ENCODE data around the gene TIPIN. TPM values are rescaled to one million over a fixed set of nuclear protein-coding genes. Genes with fewer than 3 reads are reported as not detected.
"Not testable (repeated sequence)": the region's sequence is repeated elsewhere in the genome, so short reads cannot be mapped to it uniquely, and the experiment has no call there.

TIPIN gene, protein sequence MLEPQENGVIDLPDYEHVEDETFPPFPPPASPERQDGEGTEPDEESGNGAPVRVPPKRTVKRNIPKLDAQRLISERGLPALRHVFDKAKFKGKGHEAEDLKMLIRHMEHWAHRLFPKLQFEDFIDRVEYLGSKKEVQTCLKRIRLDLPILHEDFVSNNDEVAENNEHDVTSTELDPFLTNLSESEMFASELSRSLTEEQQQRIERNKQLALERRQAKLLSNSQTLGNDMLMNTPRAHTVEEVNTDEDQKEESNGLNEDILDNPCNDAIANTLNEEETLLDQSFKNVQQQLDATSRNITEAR
- total RNA-seq (2014; rRNA removed; shearing (Covaris generic)): 8.9 and 11.3 TPM in 2 replicates

- peak; percentile 98 for DNase-seq (ENCODE audit: low spot score)
Observed at GRCh38 chr15:66356359-66357236, at the start of gene TIPIN. Gene TIPIN, minus strand, starts transcription at chr15:66356685. Its CDS starts 3,738 bp downstream, at chr15:66352947.

DNA sequence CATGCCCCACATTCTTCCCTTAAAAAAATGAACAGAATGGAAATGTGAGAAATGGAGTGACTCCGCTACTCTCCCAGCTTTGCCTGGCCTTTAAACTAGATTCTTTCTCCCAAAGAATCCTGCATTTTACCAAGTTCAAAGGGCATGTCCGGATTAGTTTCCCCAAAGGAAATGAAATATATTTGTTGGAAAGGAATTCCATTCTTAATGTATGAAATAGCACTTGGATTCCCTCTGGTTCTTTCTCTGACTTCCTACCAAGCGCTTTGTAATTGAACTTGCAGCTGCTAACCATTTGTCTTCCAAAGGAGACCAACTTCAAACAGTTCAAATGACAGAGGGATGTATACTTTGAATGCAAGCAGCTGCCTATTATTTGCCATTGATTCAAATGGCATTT is 49.1 kb upstream of the TIPIN start:
- DNase-seq (ENCODE audit: low spot score): no peak

- DNase-seq (ENCODE audit: low spot score): no peak
Observed at GRCh38 chr15:66405007-66405406, 48.5 kb upstream of the TIPIN start.

DNA sequence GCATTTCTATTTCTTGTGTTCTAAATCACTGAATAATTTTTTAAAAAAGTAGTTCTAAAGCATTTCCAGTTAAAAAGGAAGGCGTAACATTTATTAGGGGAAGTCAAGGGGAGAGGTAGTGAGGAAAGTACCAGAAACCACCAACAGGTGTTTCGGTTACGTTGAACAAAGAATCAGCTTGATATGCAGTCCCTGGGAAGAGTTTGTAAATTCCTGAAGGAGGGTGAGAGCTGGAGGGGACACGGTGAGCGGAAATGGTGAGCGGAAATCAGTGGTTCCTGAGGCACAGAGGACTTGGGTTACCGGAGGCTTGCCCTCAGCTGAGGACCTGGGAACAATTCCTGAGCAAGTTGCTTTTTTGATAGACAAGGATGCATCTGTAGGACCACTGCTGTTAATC is 48.0 kb upstream of the TIPIN start:
- no peak for DNase-seq (ENCODE audit: low spot score)

GRCh38 chr15:66404122-66404521 is 47.6 kb upstream of the TIPIN start:
- no peak for DNase-seq (ENCODE audit: low spot score)

GRCh38 chr15:66403323-66403722 is 46.8 kb upstream of the TIPIN start:
- no peak for DNase-seq (ENCODE audit: low spot score)

DNA sequence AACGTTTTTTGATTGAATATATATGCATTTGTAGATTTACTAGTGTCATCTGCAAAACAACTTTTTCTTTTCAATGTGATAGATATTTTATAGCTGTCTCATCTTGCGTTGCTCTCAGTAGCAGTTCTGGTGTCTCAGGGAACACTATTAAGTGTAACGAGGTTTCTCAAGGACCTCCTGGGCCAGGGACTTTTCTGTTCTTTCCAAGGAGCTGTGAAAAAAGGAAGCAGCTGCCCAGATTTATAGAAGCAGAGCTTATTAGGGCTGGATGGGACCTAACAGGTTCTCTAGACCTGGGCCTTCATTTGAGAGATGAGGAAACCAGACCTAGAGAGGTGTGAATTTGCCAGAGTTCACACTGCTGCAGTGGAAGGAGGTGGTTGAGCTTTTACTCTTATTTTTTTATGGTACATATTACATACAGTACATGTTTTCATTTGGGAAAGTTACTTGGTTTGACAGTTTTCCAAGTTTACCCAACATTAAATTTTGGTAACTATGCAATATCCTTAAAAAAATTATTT is 46.3 kb upstream of the TIPIN start:
- DNase-seq (ENCODE audit: low spot score): no peak

DNA sequence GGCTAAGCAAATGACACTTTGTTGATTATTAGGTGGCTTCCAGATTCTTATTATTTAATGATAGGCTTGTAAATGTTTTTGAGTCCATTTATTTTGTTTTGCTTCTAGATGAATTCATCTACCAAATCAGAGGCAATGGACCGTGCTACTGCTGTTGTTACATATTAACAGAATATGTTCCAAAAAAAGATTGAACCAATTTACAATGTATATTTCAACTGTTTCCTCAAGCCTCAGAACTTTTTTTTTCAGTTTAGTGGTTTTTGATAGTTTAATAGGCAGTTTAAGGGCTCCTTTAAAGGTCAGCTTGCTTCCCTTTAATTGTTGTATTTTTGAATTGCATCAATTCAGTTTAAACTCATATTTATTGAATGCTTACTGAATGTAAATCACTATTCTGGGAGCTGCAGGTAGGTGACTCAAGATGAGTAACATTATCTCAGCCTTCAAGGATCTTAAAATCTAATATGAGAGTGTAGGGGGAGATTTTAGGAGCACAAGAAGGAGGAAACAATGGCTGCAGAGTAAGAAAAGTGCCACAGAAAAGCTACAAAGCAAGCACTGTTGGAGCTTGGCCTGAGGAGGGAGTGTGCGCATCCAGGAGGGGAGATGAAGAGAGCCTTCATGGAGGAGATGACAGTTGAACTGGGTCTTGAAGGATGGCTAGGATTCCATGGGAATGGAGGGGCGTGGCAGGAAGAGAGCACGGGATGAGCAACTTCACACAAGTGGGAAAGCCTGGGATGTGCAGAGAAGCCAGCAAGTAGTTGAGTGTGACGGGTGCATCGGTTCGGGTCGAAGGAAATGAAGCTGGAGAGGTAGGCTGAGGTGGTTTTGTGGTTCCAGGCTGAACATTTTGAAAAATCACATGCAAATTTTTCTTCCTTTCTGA is 44.9 kb upstream of the TIPIN start:
- no peak for DNase-seq (ENCODE audit: low spot score)

- DNase-seq (ENCODE audit: low spot score): no peak
Observed at GRCh38 chr15:66400351-66400774, 43.9 kb upstream of the TIPIN start.

DNA sequence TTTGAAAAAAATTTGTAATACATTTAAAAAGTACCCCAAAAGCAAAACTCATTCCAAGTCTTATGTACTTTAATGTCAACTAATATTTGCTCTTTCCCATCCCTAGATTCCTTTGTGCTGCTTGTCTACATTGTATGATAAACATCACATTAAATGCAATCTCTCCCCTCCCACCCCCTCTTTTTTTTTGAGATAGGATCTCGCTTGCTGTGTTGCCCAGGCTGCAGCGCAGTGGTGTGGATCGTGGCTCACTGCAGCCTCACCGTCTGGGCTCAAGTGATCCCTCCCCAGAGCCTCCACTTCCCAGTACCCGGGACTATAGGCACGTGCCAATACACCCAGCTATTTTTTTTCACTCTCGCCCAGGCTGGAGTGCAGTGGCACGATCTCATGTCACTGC is 42.8 kb upstream of the TIPIN start:
- DNase-seq (ENCODE audit: low spot score): no peak

DNA sequence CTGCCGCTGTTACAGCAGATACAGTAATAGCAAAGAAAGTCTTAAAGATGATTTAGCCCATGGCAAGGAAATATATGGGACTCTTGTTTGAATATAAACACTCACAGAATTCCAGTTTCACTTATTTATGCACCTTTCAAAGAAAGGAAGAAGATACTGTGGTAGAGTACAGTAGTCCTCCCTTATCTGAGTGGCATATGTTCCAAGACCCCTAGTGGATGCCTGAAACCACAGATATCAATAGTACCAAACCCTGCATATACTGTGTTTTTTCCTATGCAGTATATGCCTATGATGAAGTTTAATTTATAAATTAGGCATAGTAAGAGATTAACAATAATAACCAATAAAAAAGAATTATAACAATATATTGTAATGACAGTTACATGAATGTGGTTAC is 38.4 kb upstream of the TIPIN start:
- no peak for DNase-seq (ENCODE audit: low spot score)

GRCh38 chr15:66394472-66394871 is 38.0 kb upstream of the TIPIN start:
- no peak for DNase-seq (ENCODE audit: low spot score)

GRCh38 chr15:66393037-66393436 is 36.6 kb upstream of the TIPIN start:
- DNase-seq (ENCODE audit: low spot score): not testable (repeated sequence)

- peak; percentile 3 for DNase-seq (ENCODE audit: low spot score)
Observed at GRCh38 chr15:66390678-66391077, 34.2 kb upstream of the TIPIN start.

GRCh38 chr15:66389859-66390381 is 33.4 kb upstream of the TIPIN start:
- DNase-seq (ENCODE audit: low spot score): peak; percentile 4

DNA sequence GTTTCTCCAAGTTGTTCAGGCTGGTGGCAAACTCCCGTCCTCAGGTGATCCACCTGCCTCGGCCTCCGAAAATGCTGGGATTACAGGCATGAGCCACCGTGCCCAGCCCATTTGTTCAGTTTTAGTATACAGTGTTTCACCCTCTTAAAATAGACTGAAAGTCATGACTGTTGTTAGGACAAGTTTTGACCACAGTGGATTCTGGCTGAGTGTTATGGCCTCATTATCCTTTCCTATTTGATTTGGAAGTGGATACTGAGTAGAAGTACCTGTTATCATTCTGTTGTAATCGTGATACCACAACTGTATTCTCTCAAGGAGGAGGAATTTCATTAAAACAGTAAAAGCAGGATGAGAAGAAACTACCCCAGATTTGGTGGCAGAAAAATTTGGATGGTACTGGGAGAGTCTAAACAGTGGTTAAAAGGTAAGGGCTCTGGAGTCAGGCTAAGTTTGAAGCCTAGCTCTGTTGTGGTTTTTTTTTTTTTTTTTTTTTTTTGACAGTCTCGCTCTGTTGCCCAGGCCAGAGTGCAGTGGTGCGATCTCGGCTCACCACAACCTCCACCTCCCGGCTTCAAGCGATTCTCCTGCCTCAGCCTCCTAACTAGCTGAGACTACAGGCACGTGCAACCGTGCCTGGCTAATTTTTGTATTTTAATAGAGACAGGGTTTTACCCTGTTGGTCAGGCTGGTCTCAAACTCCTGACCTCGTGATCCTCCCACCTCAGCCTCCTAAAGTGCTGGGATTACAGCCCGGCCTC is 32.8 kb upstream of the TIPIN start:
- no peak for DNase-seq (ENCODE audit: low spot score)

GRCh38 chr15:66388576-66388975 is 32.1 kb upstream of the TIPIN start:
- no peak for DNase-seq (ENCODE audit: low spot score)

DNA sequence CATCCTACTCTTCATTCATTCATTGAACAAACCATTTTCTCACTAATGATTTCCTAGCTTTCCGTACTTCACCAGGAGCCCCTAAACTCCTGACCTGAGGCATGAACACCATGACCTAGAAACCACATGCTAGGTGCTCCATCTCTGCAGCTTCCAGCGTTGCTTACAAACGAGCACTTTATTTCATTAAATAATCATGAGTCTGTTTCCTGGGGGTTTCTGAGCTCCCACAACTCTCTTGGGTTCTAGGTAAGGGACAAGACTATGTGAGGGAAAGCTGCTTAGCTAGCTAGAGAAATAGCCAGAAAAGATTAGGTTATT is 31.5 kb upstream of the TIPIN start:
- DNase-seq (ENCODE audit: low spot score): no peak

DNA sequence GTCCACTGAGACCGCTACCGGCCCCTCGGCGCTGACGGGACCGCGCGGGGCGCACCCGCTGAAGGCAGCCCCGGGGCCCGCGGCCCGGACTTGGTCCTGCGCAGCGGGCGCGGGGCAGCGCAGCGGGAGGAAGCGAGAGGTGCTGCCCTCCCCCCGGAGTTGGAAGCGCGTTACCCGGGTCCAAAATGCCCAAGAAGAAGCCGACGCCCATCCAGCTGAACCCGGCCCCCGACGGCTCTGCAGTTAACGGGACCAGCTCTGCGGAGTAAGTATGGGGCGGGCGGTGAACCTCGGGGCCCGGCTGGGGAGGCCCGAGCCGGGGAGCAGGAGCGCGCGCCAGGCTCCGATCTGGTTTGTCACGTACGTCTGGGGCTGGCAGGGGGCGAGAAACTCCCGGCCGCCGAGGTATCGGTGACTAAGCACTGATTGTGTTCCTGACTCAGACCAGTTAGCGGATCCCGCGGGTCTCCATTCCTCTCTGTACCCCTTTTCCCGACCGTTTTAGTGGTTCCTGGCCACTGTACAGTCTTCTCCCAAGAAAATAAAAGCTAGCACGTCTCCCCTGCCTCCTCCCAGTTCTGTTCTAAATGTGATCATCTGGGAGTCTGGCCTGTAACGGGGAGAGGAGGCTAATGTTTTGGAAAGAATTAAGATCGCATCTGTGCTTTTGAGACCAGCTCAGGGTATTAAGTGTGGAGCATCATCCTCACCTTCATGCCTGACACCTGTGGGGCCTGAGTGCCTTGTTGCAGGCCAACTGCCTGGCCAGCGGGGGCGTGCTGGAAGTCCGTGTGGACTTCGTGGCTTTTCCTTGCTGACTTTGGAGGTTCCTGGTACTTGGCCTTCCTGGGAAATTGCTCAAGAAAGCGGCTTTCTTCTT is 30.9 kb upstream of the TIPIN start:
- peak; percentile 81 for DNase-seq (ENCODE audit: low spot score)
